Measurements from ENCODE around the gene ATP2A3.

The ATP2A3 gene

GRCh38 chr17:3974138-3974687 is 10.0 kb upstream of the ATP2A3 start:
- H3K4me2 ChIP-seq (ENCODE audit: low read length) = no peak overlapping the region
- peaks cover 2% of the 10 kb centered on the region for H3K36me3 ChIP-seq (ENCODE audit: control insufficient read depth, insufficient read depth, low read length)
- no peak overlapping the region for H2AFZ ChIP-seq
- H3K9me3 ChIP-seq (ENCODE audit: control insufficient read depth, low read length) = no peaks in the 10 kb centered on the region
- H3K27ac ChIP-seq = no peak overlapping the region
- H3K79me2 ChIP-seq = no peaks in the 10 kb centered on the region
- no peaks in the 10 kb centered on the region for H3K4me1 ChIP-seq
- TF ChIP-seq CTCF (IDR thresholded peaks at IDR 0.05) = no peak
- H3K4me3 ChIP-seq (ENCODE audit: low read depth, low read length) = no peak overlapping the region
- H3K9ac ChIP-seq = no peak overlapping the region
- H3K27me3 ChIP-seq (ENCODE audit: control insufficient read depth, insufficient read depth, low read length) = no peaks in the 10 kb centered on the region

DNA sequence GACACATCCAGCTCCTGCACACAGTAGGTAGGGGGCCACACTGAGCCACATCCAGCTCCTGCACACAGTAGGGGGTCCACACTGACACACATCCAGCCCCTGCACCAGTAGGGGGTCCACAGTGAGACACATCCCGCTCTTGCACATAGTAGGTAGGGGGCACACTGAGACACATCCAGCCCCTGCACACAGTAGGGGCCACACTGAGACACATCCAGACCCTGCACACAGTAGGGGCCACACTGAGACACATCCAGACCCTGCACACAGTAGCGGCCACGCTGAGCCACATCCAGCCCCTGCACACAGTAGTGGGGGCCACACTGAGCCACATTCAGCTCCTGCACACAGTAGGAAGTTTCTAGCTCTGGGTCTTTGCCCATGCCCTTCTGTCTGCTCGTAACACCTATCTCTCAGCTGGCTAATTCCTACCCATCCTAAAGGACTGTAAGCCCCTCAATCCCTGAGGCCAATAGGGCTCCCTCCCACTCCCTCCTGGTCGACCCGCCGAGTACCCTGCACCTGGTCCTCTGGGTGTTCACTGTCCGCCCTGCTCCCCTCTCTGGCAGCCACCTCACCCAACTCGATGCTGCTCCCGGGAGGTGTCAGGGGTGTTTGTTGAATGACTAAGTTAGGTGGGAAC is 9.4 kb upstream of the ATP2A3 start:
- Histone ChIP-seq H3K36me3 (ENCODE audit: control insufficient read depth, insufficient read depth, low read length) (no peaks in the 10 kb centered on the region), H3K27ac (no peak overlapping the region), H3K4me2 (ENCODE audit: low read length) (no peak overlapping the region), H3K9ac (no peak overlapping the region), H3K9me3 (ENCODE audit: control insufficient read depth, low read length) (no peaks in the 10 kb centered on the region), H3K4me1 (no peaks in the 10 kb centered on the region), H3K27me3 (ENCODE audit: control insufficient read depth, insufficient read depth, low read length) (no peaks in the 10 kb centered on the region), H3K4me3 (ENCODE audit: low read depth, low read length) (no peak overlapping the region), H2AFZ (no peak overlapping the region), H3K79me2 (no peaks in the 10 kb centered on the region)
- TF ChIP-seq CTCF (IDR thresholded peaks at IDR 0.05) = no peak

GRCh38 chr17:3972931-3973330 is 8.7 kb upstream of the ATP2A3 start:
- H3K27me3 ChIP-seq (ENCODE audit: control insufficient read depth, insufficient read depth, low read length) = no peaks in the 10 kb centered on the region
- no peak for TF ChIP-seq CTCF (IDR thresholded peaks at IDR 0.05)
- H3K79me2 ChIP-seq = no peaks in the 10 kb centered on the region
- H3K36me3 ChIP-seq (ENCODE audit: control insufficient read depth, insufficient read depth, low read length) = no peaks in the 10 kb centered on the region
- no peak overlapping the region for H3K4me2 ChIP-seq (ENCODE audit: low read length)
- H2AFZ ChIP-seq = no peak overlapping the region
- H3K9ac ChIP-seq = no peak overlapping the region
- no peak overlapping the region for H3K4me3 ChIP-seq (ENCODE audit: low read depth, low read length)
- H3K9me3 ChIP-seq (ENCODE audit: control insufficient read depth, low read length) = no peaks in the 10 kb centered on the region
- no peaks in the 10 kb centered on the region for H3K4me1 ChIP-seq
- H3K27ac ChIP-seq = no peak overlapping the region

- H3K9ac ChIP-seq = no peak overlapping the region
- H3K79me2 ChIP-seq = no peaks in the 10 kb centered on the region
- H2AFZ ChIP-seq = no peak overlapping the region
- no peak overlapping the region for H3K4me2 ChIP-seq (ENCODE audit: low read length)
- TF ChIP-seq CTCF (IDR thresholded peaks at IDR 0.05) = no peak
- no peaks in the 10 kb centered on the region for H3K27me3 ChIP-seq (ENCODE audit: control insufficient read depth, insufficient read depth, low read length)
- no peaks in the 10 kb centered on the region for H3K36me3 ChIP-seq (ENCODE audit: control insufficient read depth, insufficient read depth, low read length)
- H3K27ac ChIP-seq = no peak overlapping the region
- H3K4me1 ChIP-seq = no peaks in the 10 kb centered on the region
- no peak overlapping the region for H3K4me3 ChIP-seq (ENCODE audit: low read depth, low read length)
- no peaks in the 10 kb centered on the region for H3K9me3 ChIP-seq (ENCODE audit: control insufficient read depth, low read length)
Measured at GRCh38 chr17:3972281-3972731, 8.1 kb upstream of the ATP2A3 start.

- H3K79me2 ChIP-seq = no peaks in the 10 kb centered on the region
- no peaks in the 10 kb centered on the region for H3K27me3 ChIP-seq (ENCODE audit: control insufficient read depth, insufficient read depth, low read length)
- H2AFZ ChIP-seq = no peak overlapping the region
- no peaks in the 10 kb centered on the region for H3K36me3 ChIP-seq (ENCODE audit: control insufficient read depth, insufficient read depth, low read length)
- no peak overlapping the region for H3K27ac ChIP-seq
- no peak overlapping the region for H3K9ac ChIP-seq
- no peak for TF ChIP-seq CTCF (IDR thresholded peaks at IDR 0.05)
- no peak overlapping the region for H3K4me3 ChIP-seq (ENCODE audit: low read depth, low read length)
- H3K4me2 ChIP-seq (ENCODE audit: low read length) = no peak overlapping the region
- no peaks in the 10 kb centered on the region for H3K4me1 ChIP-seq
- H3K9me3 ChIP-seq (ENCODE audit: control insufficient read depth, low read length) = no peaks in the 10 kb centered on the region
Measured at GRCh38 chr17:3970668-3971067, 6.4 kb upstream of the ATP2A3 start.

Data from parathyroid adenoma (tissue), 2 donors.